NB4 (cell line): ENCODE results near the gene COL9A2.

ENCODE experiments used
- DNase-seq: peaks from one replicate; pipeline ENCODE4 v3.0.0; 2010; ENCODE audit warnings: low read depth
- H3K4me3 ChIP-seq: one replicate; pipeline ENCODE4 v1.5.1; 2011; ENCODE audit warnings: mild to moderate bottlenecking, low read depth, low read length, moderate library complexity
- MAX ChIP-seq: IDR thresholded peaks from 2 replicates; pipeline ENCODE4 v1.6.1; 2011; ENCODE audit warnings: low read depth, low read length
- MYC ChIP-seq: IDR thresholded peaks from 2 replicates; pipeline ENCODE4 v1.6.1; 2011; ENCODE audit warnings: low read depth, low read length
- POLR2A ChIP-seq: IDR thresholded peaks from 2 replicates; pipeline ENCODE4 v1.6.1; 2011; ENCODE audit warnings: mild to moderate bottlenecking; ENCODE audit not compliant: insufficient read length; ENCODE audit errors: extremely low read depth
- TF ChIP-seq, protein P1 (sequence below): IDR thresholded peaks from one replicate; pipeline ENCODE4 v1.5.1; 2012; ENCODE audit warnings: low read depth, low read length

COL9A2 gene

DNA sequence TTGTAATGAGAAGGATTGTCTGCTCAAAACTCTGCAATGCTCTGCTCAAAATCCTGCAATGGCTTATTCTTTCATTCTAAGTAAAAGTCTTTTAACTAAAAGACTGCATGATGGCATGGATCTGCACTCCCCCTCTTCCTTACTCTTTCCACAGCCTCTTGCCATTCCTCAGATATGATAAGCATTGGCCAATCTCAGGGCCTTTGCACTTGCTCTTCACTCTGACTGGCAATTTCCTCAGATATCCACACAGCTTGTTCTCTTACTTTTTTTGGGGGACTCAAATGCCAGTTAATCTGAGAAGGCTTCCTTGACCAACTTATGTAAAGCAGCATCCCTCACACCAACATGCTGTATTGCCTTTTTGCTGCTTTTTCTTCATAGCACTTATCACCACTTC lies 61.9 kb downstream of the COL9A2 start:
- no peak for DNase-seq
- no peak overlapping the region for H3K4me3 ChIP-seq
- TF ChIP-seq, protein P1, sequence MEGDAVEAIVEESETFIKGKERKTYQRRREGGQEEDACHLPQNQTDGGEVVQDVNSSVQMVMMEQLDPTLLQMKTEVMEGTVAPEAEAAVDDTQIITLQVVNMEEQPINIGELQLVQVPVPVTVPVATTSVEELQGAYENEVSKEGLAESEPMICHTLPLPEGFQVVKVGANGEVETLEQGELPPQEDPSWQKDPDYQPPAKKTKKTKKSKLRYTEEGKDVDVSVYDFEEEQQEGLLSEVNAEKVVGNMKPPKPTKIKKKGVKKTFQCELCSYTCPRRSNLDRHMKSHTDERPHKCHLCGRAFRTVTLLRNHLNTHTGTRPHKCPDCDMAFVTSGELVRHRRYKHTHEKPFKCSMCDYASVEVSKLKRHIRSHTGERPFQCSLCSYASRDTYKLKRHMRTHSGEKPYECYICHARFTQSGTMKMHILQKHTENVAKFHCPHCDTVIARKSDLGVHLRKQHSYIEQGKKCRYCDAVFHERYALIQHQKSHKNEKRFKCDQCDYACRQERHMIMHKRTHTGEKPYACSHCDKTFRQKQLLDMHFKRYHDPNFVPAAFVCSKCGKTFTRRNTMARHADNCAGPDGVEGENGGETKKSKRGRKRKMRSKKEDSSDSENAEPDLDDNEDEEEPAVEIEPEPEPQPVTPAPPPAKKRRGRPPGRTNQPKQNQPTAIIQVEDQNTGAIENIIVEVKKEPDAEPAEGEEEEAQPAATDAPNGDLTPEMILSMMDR: no peak
- TF ChIP-seq MYC: no peak
- no peak for TF ChIP-seq MAX
- no peak for TF ChIP-seq POLR2A

DNA sequence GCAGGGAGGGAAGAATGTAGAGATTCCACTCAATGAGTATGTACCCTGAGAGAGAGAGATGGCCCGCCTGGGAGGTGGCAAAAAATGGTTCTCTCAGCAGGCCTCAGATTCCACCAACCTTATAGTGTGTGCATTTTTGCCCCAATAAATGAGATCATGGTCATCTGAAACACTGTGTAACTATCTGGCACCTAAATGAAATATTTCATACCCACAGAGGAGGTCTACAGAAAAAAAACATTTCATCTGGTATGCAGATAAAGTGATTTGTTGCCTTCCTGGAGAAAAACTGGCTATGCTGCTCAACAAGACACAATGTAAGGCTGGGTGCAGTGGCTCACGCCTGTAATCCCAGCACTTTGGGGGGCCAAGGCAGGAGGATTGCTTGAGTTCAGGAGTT lies 64.5 kb downstream of the COL9A2 start:
- TF ChIP-seq, protein P1: no peak
- no peak for TF ChIP-seq MAX
- no peak for DNase-seq
- no peak overlapping the region for H3K4me3 ChIP-seq

DNA sequence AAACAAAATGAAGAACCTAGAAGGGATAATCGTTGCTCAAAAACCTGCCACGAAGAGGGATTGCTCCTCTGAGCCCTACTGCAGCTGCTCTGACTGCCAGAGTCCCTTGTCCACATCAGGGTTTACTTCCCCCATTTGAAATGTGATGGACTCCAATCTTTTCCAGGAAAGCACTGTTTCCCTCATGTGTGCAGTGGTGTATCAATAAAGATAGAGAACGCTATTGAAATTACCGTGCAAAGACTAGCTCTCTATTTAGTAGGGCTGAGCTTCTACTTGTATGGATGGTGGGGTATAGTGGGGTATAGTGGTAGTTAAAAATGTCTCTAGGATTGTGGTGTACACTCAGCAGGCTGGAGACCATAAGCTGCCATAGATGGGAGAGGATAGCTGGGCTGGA lies 65.6 kb downstream of the COL9A2 start:
- peak; percentile 14 for DNase-seq
- H3K4me3 ChIP-seq: no peak overlapping the region
- TF ChIP-seq MAX (no peak), POLR2A (no peak), MYC (no peak)
- TF ChIP-seq, protein P1: no peak
